GM04503 (cell line): Measurements from ENCODE around the gene LPGAT1.
"Not testable (repeated sequence)": the region's sequence is repeated elsewhere in the genome, so short reads cannot be mapped to it uniquely, and the experiment has no call there.

Source experiments
- DNase-seq: peaks from one replicate; pipeline ENCODE4 v3.0.0-alpha.2; 2012; ENCODE audit warnings: low read depth

The LPGAT1 gene

GRCh38 chr1:211830328-211831142 is at the start of gene LPGAT1:
LPGAT1 (minus strand) TSS chr1:211830763; CDS start chr1:211829296, 1,467 bp downstream.
- DNase-seq = no peak

GRCh38 chr1:211879475-211879874 is 48.9 kb upstream of the LPGAT1 start:
- no peak for DNase-seq

- DNase-seq = peak; percentile 8
Measured at GRCh38 chr1:211876851-211877590, 46.5 kb upstream of the LPGAT1 start.

- no peak for DNase-seq
Measured at GRCh38 chr1:211875541-211875940, 45.0 kb upstream of the LPGAT1 start.

GRCh38 chr1:211874521-211875347 is 44.2 kb upstream of the LPGAT1 start:
- no peak for DNase-seq

GRCh38 chr1:211873731-211874130 is 43.2 kb upstream of the LPGAT1 start:
- not testable (repeated sequence) for DNase-seq

- peak; percentile 6 for DNase-seq
Measured at GRCh38 chr1:211870156-211870555, 39.6 kb upstream of the LPGAT1 start.

- no peak for DNase-seq
Measured at GRCh38 chr1:211865180-211865579, 34.6 kb upstream of the LPGAT1 start.

GRCh38 chr1:211859405-211859804 is 28.8 kb upstream of the LPGAT1 start:
- no peak for DNase-seq

- DNase-seq = no peak
Measured at GRCh38 chr1:211851174-211851573, 20.6 kb upstream of the LPGAT1 start.

GRCh38 chr1:211843507-211844298 is 13.1 kb upstream of the LPGAT1 start:
- no peak for DNase-seq

- no peak for DNase-seq
Measured at GRCh38 chr1:211843018-211843417, 12.5 kb upstream of the LPGAT1 start.

GRCh38 chr1:211842518-211842917 is 12.0 kb upstream of the LPGAT1 start:
- DNase-seq = no peak

- DNase-seq = no peak
Measured at GRCh38 chr1:211839106-211839505, 8.5 kb upstream of the LPGAT1 start.

- no peak for DNase-seq
Measured at GRCh38 chr1:211833174-211833820, 2.7 kb upstream of the LPGAT1 start.

- DNase-seq = no peak
Measured at GRCh38 chr1:211832661-211833060, 2.1 kb upstream of the LPGAT1 start.

- DNase-seq = no peak
Measured at GRCh38 chr1:211831558-211832323, 1.2 kb upstream of the LPGAT1 start.

GRCh38 chr1:211830055-211830327 is 572 bp downstream of the LPGAT1 start:
- no peak for DNase-seq

- DNase-seq = no peak
Measured at GRCh38 chr1:211829343-211830054, 1.1 kb downstream of the LPGAT1 start.
